HUES48 (cell line): ENCODE measurements around the gene CPN1.
A peak's percentile ranks its signal among the peaks of the same experiment; 100 is the strongest.

Experiments
- H3K27ac ChIP-seq: one replicate; pipeline ENCODE4 v1.7.0; 2013; ENCODE audit warnings: low read depth, low read length, inconsistent platforms
- H3K27me3 ChIP-seq: 2 replicates; pipeline ENCODE4 v1.6.1; 2013; ENCODE audit warnings: mild to moderate bottlenecking, low read length; ENCODE audit not compliant: control insufficient read depth, insufficient read depth
- H3K36me3 ChIP-seq: 2 replicates; pipeline ENCODE4 v1.6.1; 2013; ENCODE audit warnings: low read length; ENCODE audit not compliant: control insufficient read depth, insufficient read depth
- H3K4me1 ChIP-seq: 2 replicates; pipeline ENCODE4 v1.6.1; 2013; ENCODE audit warnings: mild to moderate bottlenecking, low read length; ENCODE audit not compliant: control insufficient read depth, insufficient read depth
- H3K4me3 ChIP-seq: 2 replicates; pipeline ENCODE4 v1.5.1; 2013; ENCODE audit warnings: mild to moderate bottlenecking, low read depth, low read length
- H3K9ac ChIP-seq: 2 replicates; pipeline ENCODE4 v1.6.1; 2013; ENCODE audit warnings: mild to moderate bottlenecking, low read depth, low read length, moderate library complexity
- H3K9me3 ChIP-seq: 2 replicates; pipeline ENCODE4 v1.6.1; 2013; ENCODE audit warnings: low read length; ENCODE audit not compliant: control insufficient read depth, insufficient read depth

CPN1 gene

DNA sequence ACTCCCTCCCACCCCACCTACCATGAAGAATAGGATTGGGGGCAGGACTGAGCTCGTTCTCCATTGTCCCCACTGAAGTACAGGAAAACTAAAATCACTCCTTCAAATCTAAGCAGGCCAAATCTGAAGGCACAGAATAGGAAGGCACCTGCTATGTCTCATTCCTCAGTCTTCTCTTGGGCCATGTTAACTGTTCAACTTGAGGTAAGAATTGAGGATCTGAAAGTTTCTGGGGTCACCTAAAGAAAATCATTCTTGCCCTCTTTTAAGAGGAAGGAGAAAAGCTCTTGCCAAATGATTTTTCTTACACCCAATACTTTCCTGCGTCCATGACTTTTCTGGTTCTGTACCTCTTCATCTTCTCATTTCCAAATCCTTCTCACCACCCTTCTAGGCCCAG lies 4.9 kb downstream of the CPN1 start:
- Histone ChIP-seq H3K4me3 (no peak overlapping the region), H3K27ac (no peak overlapping the region), H3K4me1 (no peaks in the 10 kb centered on the region), H3K36me3 (no peaks in the 10 kb centered on the region), H3K27me3 (no peaks in the 10 kb centered on the region), H3K9ac (no peak overlapping the region), H3K9me3 (no peaks in the 10 kb centered on the region)

DNA sequence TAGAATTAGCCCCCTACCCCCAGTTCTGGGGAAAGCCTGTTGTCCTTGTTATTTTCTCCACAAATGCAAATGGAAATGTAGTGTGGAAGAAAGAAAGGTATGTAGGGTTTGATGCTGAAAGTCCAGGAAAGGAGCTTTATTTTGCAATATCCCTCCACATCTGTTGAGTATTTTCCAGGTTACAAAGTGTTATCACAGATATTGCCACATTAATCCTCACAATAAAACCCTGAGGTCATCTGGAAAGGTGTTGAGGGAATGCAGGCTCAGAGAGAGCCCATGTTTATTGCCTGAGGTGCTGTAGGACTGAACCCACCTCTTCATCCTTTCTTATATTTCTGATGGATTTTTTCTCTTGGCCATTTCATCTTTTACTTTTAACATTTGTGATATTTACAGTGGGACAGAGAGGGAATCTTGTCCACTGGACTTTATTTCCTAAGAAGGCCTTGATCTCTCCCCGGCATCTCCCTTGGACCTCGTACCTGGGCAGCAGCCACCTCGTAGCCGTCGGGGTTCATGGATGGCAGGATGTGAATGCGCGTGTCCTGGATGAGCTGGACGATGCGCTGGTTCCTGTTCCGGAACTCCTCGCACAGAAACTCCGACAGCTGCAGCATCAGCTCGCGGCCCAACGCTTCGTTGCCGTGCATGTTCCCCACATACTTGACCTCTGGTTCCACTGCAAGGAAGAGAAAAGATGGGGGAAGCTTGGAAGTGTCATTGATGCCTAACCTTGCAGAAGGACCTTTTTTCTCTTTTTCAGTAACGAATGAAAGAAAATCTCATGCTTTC lies 6.0 kb downstream of the CPN1 start:
- Histone ChIP-seq H3K27me3 (no peaks in the 10 kb centered on the region), H3K36me3 (no peaks in the 10 kb centered on the region), H3K4me1 (no peaks in the 10 kb centered on the region), H3K9me3 (no peaks in the 10 kb centered on the region), H3K27ac (no peak overlapping the region), H3K9ac (no peak overlapping the region), H3K4me3 (no peak overlapping the region)

GRCh38 chr10:100072514-100072913 lies 9.2 kb downstream of the CPN1 start:
- Histone ChIP-seq H3K9ac (no peak overlapping the region), H3K4me3 (no peak overlapping the region), H3K36me3 (no peaks in the 10 kb centered on the region), H3K27me3 (no peaks in the 10 kb centered on the region), H3K9me3 (no peaks in the 10 kb centered on the region), H3K4me1 (no peaks in the 10 kb centered on the region), H3K27ac (no peak overlapping the region)

GRCh38 chr10:100071529-100071928 lies 10.1 kb downstream of the CPN1 start:
- Histone ChIP-seq H3K36me3 (no peaks in the 10 kb centered on the region), H3K27me3 (no peaks in the 10 kb centered on the region), H3K9ac (no peak overlapping the region), H3K4me3 (no peak overlapping the region), H3K9me3 (no peaks in the 10 kb centered on the region), H3K27ac (no peak overlapping the region), H3K4me1 (no peaks in the 10 kb centered on the region)

- Histone ChIP-seq H3K36me3 (no peaks in the 10 kb centered on the region), H3K27me3 (no peaks in the 10 kb centered on the region), H3K27ac (no peak overlapping the region), H3K4me3 (no peak overlapping the region), H3K9me3 (no peaks in the 10 kb centered on the region), H3K9ac (no peak overlapping the region), H3K4me1 (no peaks in the 10 kb centered on the region)
These were observed 14.2 kb downstream of the CPN1 start for GRCh38 chr10:100067466-100067865.

GRCh38 chr10:100065084-100065660 lies 16.5 kb downstream of the CPN1 start:
- Histone ChIP-seq H3K4me1 (no peaks in the 10 kb centered on the region), H3K9ac (no peak overlapping the region), H3K36me3 (no peaks in the 10 kb centered on the region), H3K27ac (no peak overlapping the region), H3K27me3 (no peaks in the 10 kb centered on the region), H3K4me3 (no peak overlapping the region), H3K9me3 (no peaks in the 10 kb centered on the region)

- H3K27me3 ChIP-seq = no peaks in the 10 kb centered on the region
- H3K9ac ChIP-seq = no peak overlapping the region
- no peaks in the 10 kb centered on the region for H3K9me3 ChIP-seq
- H3K4me1 ChIP-seq = no peaks in the 10 kb centered on the region
- no peak overlapping the region for H3K27ac ChIP-seq
- no peak overlapping the region for H3K4me3 ChIP-seq
- no peaks in the 10 kb centered on the region for H3K36me3 ChIP-seq
These were observed 20.3 kb downstream of the CPN1 start for GRCh38 chr10:100061401-100061800.

- H3K36me3 ChIP-seq = no peaks in the 10 kb centered on the region
- no peak overlapping the region for H3K27ac ChIP-seq
- no peak overlapping the region for H3K4me3 ChIP-seq
- no peaks in the 10 kb centered on the region for H3K27me3 ChIP-seq
- H3K9me3 ChIP-seq = peaks cover 6% of the 10 kb centered on the region
- H3K9ac ChIP-seq = no peak overlapping the region
- H3K4me1 ChIP-seq = no peaks in the 10 kb centered on the region
These were observed 23.7 kb downstream of the CPN1 start for GRCh38 chr10:100057948-100058347.

DNA sequence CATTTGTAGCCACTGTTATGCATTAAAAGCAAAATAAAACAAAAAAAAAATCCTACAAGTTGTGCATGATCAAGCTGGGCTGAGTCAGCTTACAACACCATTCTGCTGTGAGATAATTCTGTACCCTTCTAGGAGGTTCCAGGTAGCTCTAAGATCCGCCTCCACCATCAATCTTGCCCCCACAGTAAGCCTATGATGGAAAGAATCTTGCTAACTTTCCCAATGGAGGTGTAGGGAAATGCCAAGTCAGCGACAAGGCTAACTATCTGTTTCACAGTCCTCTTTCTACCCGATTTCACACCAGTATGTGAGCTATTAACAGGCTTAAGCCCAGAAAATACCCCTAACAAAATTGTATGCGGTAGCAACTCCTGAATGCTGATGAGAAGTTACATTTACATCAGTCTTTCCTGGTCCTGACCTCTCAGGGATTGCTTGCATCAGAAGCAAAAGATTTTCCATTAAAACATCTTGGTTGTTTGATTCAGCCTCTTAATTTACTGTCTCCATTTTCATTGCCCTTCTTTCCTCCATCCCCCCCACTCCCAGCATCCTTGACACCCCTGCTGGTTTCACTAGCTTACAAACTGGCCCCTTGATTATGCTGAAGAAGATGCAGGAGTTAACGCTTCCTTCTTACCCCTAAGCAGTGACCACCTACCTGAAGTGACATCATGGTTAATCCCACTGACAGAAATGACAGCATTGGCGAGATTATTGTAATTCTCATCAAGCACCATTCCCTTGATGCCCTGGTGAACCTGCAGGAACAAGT lies 27.8 kb downstream of the CPN1 start:
- no peak overlapping the region for H3K9ac ChIP-seq
- H3K9me3 ChIP-seq = peaks cover 6% of the 10 kb centered on the region
- H3K4me3 ChIP-seq = no peak overlapping the region
- H3K27ac ChIP-seq = no peak overlapping the region
- no peaks in the 10 kb centered on the region for H3K4me1 ChIP-seq
- no peaks in the 10 kb centered on the region for H3K36me3 ChIP-seq
- no peaks in the 10 kb centered on the region for H3K27me3 ChIP-seq

- Histone ChIP-seq H3K9ac (no peak overlapping the region), H3K36me3 (no peaks in the 10 kb centered on the region), H3K27ac (peak overlapping the region; percentile 33), H3K4me1 (peaks cover 19% of the 10 kb centered on the region), H3K27me3 (no peaks in the 10 kb centered on the region), H3K4me3 (no peak overlapping the region), H3K9me3 (no peaks in the 10 kb centered on the region)
These were observed 35.6 kb downstream of the CPN1 start for GRCh38 chr10:100046021-100046486.

GRCh38 chr10:100045592-100045991 lies 36.1 kb downstream of the CPN1 start:
- Histone ChIP-seq H3K9ac (no peak overlapping the region), H3K4me3 (no peak overlapping the region), H3K4me1 (peaks cover 19% of the 10 kb centered on the region), H3K27me3 (no peaks in the 10 kb centered on the region), H3K9me3 (no peaks in the 10 kb centered on the region), H3K36me3 (no peaks in the 10 kb centered on the region), H3K27ac (peak overlapping the region; percentile 33)
